Endothelial cell (in vitro differentiated cells): Measurements from ENCODE around the gene PIGU. TPM values are rescaled to one million over a fixed set of nuclear protein-coding genes. Genes with fewer than 3 reads are reported as not detected.

Experiments used
- DNase-seq: peaks from one replicate; pipeline ENCODE4 v3.0.0; 2021; ENCODE audit warnings: low spot score
- H3K27ac Mint-ChIP-seq: one replicate; pipeline ENCODE4 v1.8.0; 2021; ENCODE audit warnings: mixed read lengths, inconsistent platforms; ENCODE audit not compliant: unreplicated experiment
- H3K27me3 Mint-ChIP-seq: one replicate; pipeline ENCODE4 v1.8.0; 2021; ENCODE audit warnings: mild to moderate bottlenecking, moderate library complexity, mixed read lengths, inconsistent platforms; ENCODE audit not compliant: unreplicated experiment
- H3K36me3 Mint-ChIP-seq: one replicate; pipeline ENCODE4 v1.8.0; 2021; ENCODE audit warnings: mild to moderate bottlenecking, low read depth, mixed read lengths, inconsistent platforms; ENCODE audit not compliant: unreplicated experiment
- H3K4me1 Mint-ChIP-seq: one replicate; pipeline ENCODE4 v1.8.0; 2021; ENCODE audit warnings: mild to moderate bottlenecking, mixed read lengths, inconsistent platforms; ENCODE audit not compliant: unreplicated experiment
- H3K4me3 Mint-ChIP-seq: one replicate; pipeline ENCODE4 v1.8.0; 2021; ENCODE audit warnings: mild to moderate bottlenecking, mixed read lengths, inconsistent platforms; ENCODE audit not compliant: unreplicated experiment
- H3K9me3 Mint-ChIP-seq: one replicate; pipeline ENCODE4 v1.8.0; 2021; ENCODE audit warnings: mixed read lengths, inconsistent platforms; ENCODE audit not compliant: unreplicated experiment
- total RNA-seq: library from RNA; stranded (reverse); fragmentation: NEBNext Ultra II Directional; extraction: Animal tissue kit (Norgen Biotek cat#: 25700); gene quantifications from one replicate; pipeline ENCODE4 v1.2.1, GENCODE V29; 2021; ENCODE audit not compliant: unreplicated experiment
- TF ChIP-seq, protein P1 (sequence below): fragments of 200-600 bp; sonication (generic); IDR thresholded peaks from one replicate; pipeline ENCODE4 v1.5.0; 2021; ENCODE audit warnings: antibody characterized with exemption; ENCODE audit not compliant: unreplicated experiment

PIGU gene
- total RNA-seq, 1 donor from 2014 or later: 16.5 TPM

DNA sequence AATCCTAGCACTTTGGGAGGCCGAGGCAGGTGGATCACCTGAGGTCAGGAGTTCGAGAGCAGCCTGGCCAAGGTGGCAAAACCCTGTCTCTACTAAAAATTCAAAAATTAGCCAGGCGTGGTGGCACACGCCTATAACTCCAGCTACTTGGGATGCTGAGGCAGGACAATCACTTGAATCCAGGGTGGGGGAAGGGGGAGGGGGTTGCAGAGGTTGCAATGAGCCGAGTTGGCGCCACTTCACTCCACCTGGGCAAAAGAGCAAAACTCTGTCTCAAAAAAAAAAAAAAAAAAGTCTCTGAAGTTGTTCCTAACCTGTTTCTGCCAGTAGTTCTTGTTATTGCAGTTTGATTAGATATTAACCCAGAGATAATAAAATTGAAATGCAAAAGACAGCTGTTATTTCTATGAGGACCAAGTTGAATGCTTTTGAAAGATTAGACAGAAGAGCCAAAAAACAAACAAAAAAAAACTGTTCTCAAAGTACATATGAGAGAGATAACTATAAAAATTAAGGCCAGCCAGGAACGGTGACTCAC is 22.6 kb downstream of the PIGU start:
- peaks cover 2% of the 10 kb centered on the region for H3K27me3 Mint-ChIP-seq
- H3K4me3 Mint-ChIP-seq: no peak overlapping the region
- TF ChIP-seq, protein P1, sequence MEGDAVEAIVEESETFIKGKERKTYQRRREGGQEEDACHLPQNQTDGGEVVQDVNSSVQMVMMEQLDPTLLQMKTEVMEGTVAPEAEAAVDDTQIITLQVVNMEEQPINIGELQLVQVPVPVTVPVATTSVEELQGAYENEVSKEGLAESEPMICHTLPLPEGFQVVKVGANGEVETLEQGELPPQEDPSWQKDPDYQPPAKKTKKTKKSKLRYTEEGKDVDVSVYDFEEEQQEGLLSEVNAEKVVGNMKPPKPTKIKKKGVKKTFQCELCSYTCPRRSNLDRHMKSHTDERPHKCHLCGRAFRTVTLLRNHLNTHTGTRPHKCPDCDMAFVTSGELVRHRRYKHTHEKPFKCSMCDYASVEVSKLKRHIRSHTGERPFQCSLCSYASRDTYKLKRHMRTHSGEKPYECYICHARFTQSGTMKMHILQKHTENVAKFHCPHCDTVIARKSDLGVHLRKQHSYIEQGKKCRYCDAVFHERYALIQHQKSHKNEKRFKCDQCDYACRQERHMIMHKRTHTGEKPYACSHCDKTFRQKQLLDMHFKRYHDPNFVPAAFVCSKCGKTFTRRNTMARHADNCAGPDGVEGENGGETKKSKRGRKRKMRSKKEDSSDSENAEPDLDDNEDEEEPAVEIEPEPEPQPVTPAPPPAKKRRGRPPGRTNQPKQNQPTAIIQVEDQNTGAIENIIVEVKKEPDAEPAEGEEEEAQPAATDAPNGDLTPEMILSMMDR: no peak
- no peaks in the 10 kb centered on the region for H3K9me3 Mint-ChIP-seq
- H3K27ac Mint-ChIP-seq: no peak overlapping the region
- no peaks in the 10 kb centered on the region for H3K4me1 Mint-ChIP-seq
- H3K36me3 Mint-ChIP-seq: peaks cover 8% of the 10 kb centered on the region
- DNase-seq: no peak

DNA sequence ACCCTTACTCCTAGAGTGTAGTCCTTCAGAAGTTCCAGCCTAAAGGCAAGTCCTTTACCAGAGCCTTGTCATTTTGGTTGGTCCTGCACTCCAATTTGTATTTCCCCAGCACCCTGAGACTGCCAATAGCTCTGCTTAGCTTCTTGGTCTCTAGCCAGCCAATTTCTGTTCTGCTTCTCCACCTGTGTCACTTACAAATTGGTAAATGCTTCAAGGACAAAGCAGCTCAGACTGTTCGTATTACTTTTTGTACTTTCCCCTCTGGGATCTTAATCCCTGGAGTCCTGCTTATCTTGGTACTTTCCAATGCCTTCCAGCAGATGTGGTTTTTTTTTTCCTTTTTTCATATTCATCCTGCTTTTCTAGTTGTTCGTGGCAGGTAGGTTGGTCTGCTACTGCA is 25.7 kb downstream of the PIGU start:
- Mint-ChIP-seq H3K4me3 (no peak overlapping the region), H3K27me3 (peaks cover 2% of the 10 kb centered on the region), H3K36me3 (peaks cover 4% of the 10 kb centered on the region), H3K27ac (no peak overlapping the region), H3K9me3 (no peaks in the 10 kb centered on the region), H3K4me1 (no peaks in the 10 kb centered on the region)
- TF ChIP-seq, protein P1: no peak
- no peak for DNase-seq

DNA sequence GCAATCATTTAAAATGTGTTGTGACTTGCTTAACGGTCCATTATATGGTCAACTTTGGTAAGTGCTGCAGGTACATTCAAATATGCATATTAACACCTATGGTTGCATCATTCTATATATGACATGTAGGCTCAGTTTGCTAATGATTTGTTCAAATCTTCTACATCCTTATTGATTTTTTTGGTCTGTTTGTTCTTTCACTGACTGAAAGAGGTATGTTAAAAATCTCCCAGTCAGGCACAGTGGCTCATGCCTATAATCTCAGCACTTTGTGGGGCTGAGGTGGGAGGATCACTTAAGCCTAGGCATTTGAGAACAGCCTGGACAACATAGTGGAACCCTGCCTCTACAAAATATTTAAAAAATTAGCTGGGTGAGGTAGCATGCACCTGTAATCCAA is 29.2 kb downstream of the PIGU start:
- no peaks in the 10 kb centered on the region for H3K9me3 Mint-ChIP-seq
- no peak overlapping the region for H3K27ac Mint-ChIP-seq
- no peaks in the 10 kb centered on the region for H3K4me1 Mint-ChIP-seq
- no peak overlapping the region for H3K4me3 Mint-ChIP-seq
- no peak for DNase-seq
- no peaks in the 10 kb centered on the region for H3K36me3 Mint-ChIP-seq
- TF ChIP-seq, protein P1: no peak
- H3K27me3 Mint-ChIP-seq: no peaks in the 10 kb centered on the region

DNA sequence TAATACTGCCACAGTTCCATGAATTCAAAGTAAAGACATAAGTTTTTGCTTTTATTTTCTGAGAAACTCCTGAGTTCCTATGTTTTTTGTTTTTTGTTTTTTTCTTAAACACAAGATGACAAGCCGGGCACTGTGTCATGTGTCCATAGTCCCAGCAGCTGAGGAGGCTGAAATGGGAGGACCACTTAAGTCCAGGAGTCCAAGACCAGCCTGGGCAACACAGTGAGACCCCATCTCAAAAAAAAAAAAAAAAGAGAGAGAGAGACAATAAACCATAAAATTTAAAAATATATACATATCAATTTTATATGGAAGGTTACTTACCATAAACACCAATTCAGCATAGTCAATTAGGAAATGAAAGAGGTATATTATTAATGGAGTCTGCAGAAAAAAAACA is 31.9 kb downstream of the PIGU start:
- DNase-seq: no peak
- H3K4me1 Mint-ChIP-seq: no peaks in the 10 kb centered on the region
- TF ChIP-seq, protein P1: no peak
- no peak overlapping the region for H3K4me3 Mint-ChIP-seq
- no peaks in the 10 kb centered on the region for H3K27me3 Mint-ChIP-seq
- no peaks in the 10 kb centered on the region for H3K9me3 Mint-ChIP-seq
- H3K27ac Mint-ChIP-seq: no peak overlapping the region
- H3K36me3 Mint-ChIP-seq: no peaks in the 10 kb centered on the region

DNA sequence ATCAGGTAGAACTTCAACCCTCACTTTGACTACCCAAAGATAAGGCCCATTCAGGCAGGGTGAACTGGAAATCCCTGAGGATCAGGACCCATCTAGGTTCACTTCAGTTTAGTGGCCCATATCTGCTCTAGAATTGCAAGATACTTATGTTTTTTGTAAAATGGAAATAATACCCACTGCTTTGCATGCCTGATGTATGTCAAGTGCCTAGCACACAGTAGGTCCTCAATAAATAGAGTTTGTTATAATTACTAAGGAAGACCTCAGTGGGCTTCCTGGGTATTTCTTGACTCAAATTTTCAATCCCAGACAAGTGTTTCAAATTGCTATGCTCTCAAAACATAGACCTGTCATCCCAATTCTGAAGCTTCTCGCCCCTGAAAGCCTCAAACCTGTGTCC is 32.5 kb downstream of the PIGU start:
- Mint-ChIP-seq H3K36me3 (no peaks in the 10 kb centered on the region), H3K27ac (no peak overlapping the region), H3K4me3 (no peak overlapping the region), H3K9me3 (no peaks in the 10 kb centered on the region), H3K4me1 (no peaks in the 10 kb centered on the region), H3K27me3 (no peaks in the 10 kb centered on the region)
- TF ChIP-seq, protein P1: no peak
- DNase-seq: no peak
